Activated CD4-positive, alpha-beta T cell treated with anti-CD3 and anti-CD28 coated beads, Interleukin-10, Interleukin-2, amounts not matched to agents 100 ng/mL and 50 ng/mL, durations not matched to agents 16 hours and 8 hours (primary cell): ENCODE data around the gene ICAM4.

Experiments
- DNase-seq: peaks from one replicate; pipeline ENCODE4 v3.0.0-alpha.2; 2020

Gene ICAM4

GRCh38 chr19:10291554-10292205 lies 4.9 kb downstream of the ICAM4 start:
- no peak for DNase-seq

GRCh38 chr19:10292206-10292788 lies 5.5 kb downstream of the ICAM4 start:
- peak; percentile 84 for DNase-seq

GRCh38 chr19:10292789-10293636 lies 6.3 kb downstream of the ICAM4 start:
- no peak for DNase-seq

GRCh38 chr19:10293637-10294367 lies 7.0 kb downstream of the ICAM4 start:
- no peak for DNase-seq

- DNase-seq, result no peak
These were observed 7.6 kb downstream of the ICAM4 start for GRCh38 chr19:10294368-10294697.

GRCh38 chr19:10295305-10295846 lies 8.6 kb downstream of the ICAM4 start:
- DNase-seq, result peak; percentile 58

GRCh38 chr19:10295847-10296591 lies 9.3 kb downstream of the ICAM4 start:
- DNase-seq, result no peak

- no peak for DNase-seq
These were observed 13.0 kb downstream of the ICAM4 start for GRCh38 chr19:10299545-10300458.

GRCh38 chr19:10305139-10305806 lies 18.5 kb downstream of the ICAM4 start:
- DNase-seq, result no peak

GRCh38 chr19:10306327-10306726 lies 19.6 kb downstream of the ICAM4 start:
- DNase-seq, result no peak

GRCh38 chr19:10309423-10309822 lies 22.7 kb downstream of the ICAM4 start, which contains the start of gene ZGLP1:
Gene ZGLP1 (minus strand): TSS chr19:10309815.
- DNase-seq, result no peak

GRCh38 chr19:10315335-10316214 lies 28.8 kb downstream of the ICAM4 start, which contains the start of gene FDX2:
Gene FDX2 (minus strand): TSS chr19:10316015. CDS start chr19:10315996, 19 bp downstream.
- DNase-seq, result peak; percentile 93

- no peak for DNase-seq
These were observed 29.7 kb downstream of the ICAM4 start for GRCh38 chr19:10316229-10317044.

GRCh38 chr19:10317045-10317856 lies 30.5 kb downstream of the ICAM4 start:
- no peak for DNase-seq

- DNase-seq, result no peak
These were observed 31.2 kb downstream of the ICAM4 start for GRCh38 chr19:10317857-10318462.

- no peak for DNase-seq
These were observed 32.3 kb downstream of the ICAM4 start for GRCh38 chr19:10318807-10319682.
